ENCODE results near the gene UBE2R2.

- TF ChIP-seq ZNF274 (IDR thresholded peaks at IDR 0.05; ENCODE audit: low read depth, low read length) (no peak), SUZ12 (IDR thresholded peaks at IDR 0.05; ENCODE audit: extremely low read depth, insufficient read depth, insufficient read length) (no peak)
Measured at GRCh38 chr9:33923998-33924701, 107.2 kb downstream of the UBE2R2 start.
